GM13977 (cell line): ENCODE results near the gene PRPSAP2.

Source experiments
- DNase-seq: peaks from one replicate; pipeline ENCODE4 v3.0.0; 2012; ENCODE audit warnings: low spot score
- in situ Hi-C: fragments of 300-500 bp; cut with MboI; formaldehyde crosslinking; loops from one replicate; pipeline ENCODE4 v1.12.0; 2022; ENCODE audit warnings: low sequenced_read_pairs, low pct_unique_long_range_greater_than_20kb, mixed read lengths, inconsistent platforms; ENCODE audit not compliant: unreplicated experiment
- TF ChIP-seq, protein P1 (sequence below): IDR thresholded peaks from 2 replicates; pipeline ENCODE4 v1.5.1; 2012; ENCODE audit warnings: mild to moderate bottlenecking, control low read depth; ENCODE audit not compliant: insufficient read depth; ENCODE audit errors: extremely low read depth, missing control alignments

The PRPSAP2 gene

GRCh38 chr17:18971801-18972200, 113.9 kb downstream of the PRPSAP2 start:
- TF ChIP-seq, protein P1, sequence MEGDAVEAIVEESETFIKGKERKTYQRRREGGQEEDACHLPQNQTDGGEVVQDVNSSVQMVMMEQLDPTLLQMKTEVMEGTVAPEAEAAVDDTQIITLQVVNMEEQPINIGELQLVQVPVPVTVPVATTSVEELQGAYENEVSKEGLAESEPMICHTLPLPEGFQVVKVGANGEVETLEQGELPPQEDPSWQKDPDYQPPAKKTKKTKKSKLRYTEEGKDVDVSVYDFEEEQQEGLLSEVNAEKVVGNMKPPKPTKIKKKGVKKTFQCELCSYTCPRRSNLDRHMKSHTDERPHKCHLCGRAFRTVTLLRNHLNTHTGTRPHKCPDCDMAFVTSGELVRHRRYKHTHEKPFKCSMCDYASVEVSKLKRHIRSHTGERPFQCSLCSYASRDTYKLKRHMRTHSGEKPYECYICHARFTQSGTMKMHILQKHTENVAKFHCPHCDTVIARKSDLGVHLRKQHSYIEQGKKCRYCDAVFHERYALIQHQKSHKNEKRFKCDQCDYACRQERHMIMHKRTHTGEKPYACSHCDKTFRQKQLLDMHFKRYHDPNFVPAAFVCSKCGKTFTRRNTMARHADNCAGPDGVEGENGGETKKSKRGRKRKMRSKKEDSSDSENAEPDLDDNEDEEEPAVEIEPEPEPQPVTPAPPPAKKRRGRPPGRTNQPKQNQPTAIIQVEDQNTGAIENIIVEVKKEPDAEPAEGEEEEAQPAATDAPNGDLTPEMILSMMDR, result no peak
- in situ Hi-C loops, result no loop called here
- DNase-seq, result no peak

- no peak for DNase-seq
- in situ Hi-C loops, result no loop called here
- TF ChIP-seq, protein P1, result no peak
Observed at GRCh38 chr17:18974407-18975149, 116.6 kb downstream of the PRPSAP2 start.

GRCh38 chr17:18975597-18975996, 117.7 kb downstream of the PRPSAP2 start:
- no peak for DNase-seq
- in situ Hi-C loops, result no loop called here
- TF ChIP-seq, protein P1, result no peak

DNA sequence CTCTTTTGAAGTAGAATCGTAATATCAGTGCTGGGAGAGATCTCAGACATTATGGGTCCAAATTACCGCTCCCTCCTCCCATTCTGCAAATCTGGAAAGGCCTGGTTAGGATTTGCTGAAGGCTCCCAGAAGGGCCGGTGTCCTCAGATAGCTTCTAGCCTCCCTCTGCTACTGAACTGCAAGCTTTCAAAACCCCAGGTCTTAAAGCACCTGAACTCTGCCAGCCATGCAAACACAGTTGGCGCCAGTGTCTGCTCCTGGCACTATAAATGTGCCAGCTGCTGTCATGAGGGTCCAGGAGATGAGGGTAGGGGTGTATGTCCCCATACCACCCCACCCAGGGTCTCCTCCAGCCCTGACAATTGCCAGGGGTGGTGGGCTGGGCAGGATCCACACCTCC, 118.3 kb downstream of the PRPSAP2 start:
- TF ChIP-seq, protein P1, result no peak
- in situ Hi-C loops, result no loop called here

DNA sequence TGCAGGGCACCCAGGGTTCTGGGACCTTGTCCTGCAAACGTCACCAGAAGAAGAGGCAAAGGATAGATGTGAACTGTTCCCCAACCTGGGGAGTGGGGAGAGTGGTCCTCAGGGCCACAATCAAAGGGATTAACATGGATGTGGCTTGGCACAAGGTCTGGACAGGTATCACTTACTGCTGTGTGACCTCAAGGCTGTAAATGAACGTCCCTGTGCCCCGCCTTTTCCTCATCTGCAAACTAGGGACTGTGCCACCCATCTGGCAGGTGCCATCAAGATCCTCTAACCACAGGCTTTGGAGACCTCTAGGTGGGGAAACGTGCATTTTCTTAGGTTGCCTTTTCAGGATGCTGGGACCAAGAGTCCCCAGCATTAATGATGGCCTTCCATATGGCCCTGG, 119.1 kb downstream of the PRPSAP2 start:
- DNase-seq, result no peak
- TF ChIP-seq, protein P1, result no peak
- in situ Hi-C loops, result no loop called here

More for the DNA sequence above, 118.3 kb downstream of the PRPSAP2 start:
- DNase-seq, result no peak

DNA sequence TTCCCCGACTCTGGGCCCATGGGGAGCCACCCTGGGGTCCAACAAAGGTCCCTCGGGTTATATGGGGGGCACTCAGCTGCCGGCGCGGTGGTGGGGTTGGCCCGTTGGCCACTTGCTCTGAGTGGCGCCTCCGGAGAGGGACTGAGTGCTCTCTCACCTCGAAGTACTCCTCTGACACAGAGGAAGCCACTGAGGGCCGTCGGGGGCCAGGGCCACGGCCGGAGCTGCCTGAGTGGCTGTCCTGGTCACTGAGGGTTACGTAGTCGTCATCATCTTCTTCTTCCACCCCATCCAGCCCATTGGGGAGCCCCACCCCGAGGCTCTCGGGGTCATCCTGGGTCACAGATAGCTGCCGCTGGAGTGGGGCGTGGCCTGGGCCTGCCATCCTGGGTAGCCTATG, 119.7 kb downstream of the PRPSAP2 start:
- in situ Hi-C loops, result no loop called here
- TF ChIP-seq, protein P1, result no peak
- no peak for DNase-seq

DNA sequence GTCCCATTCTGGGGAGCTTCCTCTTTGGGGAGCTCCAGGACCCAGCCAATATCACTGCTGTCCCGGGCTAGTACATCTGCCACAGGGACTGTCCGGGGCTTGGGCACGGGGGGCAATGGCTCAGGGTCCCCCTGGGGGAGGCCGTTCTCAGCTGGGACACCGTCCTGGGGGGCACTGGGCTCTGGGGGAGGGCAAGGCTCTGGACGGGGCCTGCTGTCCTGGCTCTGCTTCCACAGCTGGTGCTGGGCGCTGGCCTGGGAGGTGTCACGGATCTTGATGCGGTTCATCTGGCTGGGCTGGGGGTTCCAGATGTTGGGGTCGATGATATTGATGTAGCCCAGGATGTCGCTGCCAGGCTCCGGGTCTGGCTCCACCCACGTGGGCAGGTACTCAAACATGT, 120.1 kb downstream of the PRPSAP2 start:
- in situ Hi-C loops, result no loop called here
- TF ChIP-seq, protein P1, result no peak
- DNase-seq, result no peak
